NCI-H345 (cell line): Measurements from ENCODE around the gene C1QB.
A peak's percentile ranks its signal among the peaks of the same experiment; 100 is the strongest.
"Not testable (repeated sequence)": the region's sequence is repeated elsewhere in the genome, so short reads cannot be mapped to it uniquely, and the experiment has no call there.

Experiments
- DNase-seq: peaks from one replicate; lab custom pipeline; 2025; lab: John Stamatoyannopoulos, UW

C1QB gene

GRCh38 chr1:22662986-22663408 lies 10.0 kb downstream of the C1QB start:
- no peak for DNase-seq

- DNase-seq: peak; percentile 16
Observed at GRCh38 chr1:22665752-22666151, 12.7 kb downstream of the C1QB start.

DNA sequence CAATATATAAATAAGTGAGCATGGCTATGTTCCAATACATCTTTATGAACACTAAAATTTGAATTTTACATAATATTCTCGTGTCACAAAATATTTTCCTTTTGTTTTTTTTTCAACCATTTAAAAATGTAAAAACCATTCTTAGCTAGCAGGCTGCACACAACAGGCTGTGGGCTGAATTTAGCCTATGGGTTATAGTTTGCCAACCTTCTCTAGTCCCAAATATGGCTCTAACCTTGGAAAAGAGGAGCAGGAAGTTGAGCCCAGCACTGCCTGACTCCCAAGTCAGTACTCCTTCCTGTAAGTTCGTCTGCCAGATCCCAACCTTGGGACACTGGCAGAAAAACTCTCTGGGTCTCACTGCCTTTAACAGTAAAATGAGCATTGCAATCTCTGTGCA lies 13.4 kb downstream of the C1QB start:
- DNase-seq: no peak

- DNase-seq: not testable (repeated sequence)
Observed at GRCh38 chr1:22668840-22669239, 15.8 kb downstream of the C1QB start.

GRCh38 chr1:22670352-22670975 lies 17.4 kb downstream of the C1QB start:
- no peak for DNase-seq

- no peak for DNase-seq
Observed at GRCh38 chr1:22671999-22672398, 19.0 kb downstream of the C1QB start.

DNA sequence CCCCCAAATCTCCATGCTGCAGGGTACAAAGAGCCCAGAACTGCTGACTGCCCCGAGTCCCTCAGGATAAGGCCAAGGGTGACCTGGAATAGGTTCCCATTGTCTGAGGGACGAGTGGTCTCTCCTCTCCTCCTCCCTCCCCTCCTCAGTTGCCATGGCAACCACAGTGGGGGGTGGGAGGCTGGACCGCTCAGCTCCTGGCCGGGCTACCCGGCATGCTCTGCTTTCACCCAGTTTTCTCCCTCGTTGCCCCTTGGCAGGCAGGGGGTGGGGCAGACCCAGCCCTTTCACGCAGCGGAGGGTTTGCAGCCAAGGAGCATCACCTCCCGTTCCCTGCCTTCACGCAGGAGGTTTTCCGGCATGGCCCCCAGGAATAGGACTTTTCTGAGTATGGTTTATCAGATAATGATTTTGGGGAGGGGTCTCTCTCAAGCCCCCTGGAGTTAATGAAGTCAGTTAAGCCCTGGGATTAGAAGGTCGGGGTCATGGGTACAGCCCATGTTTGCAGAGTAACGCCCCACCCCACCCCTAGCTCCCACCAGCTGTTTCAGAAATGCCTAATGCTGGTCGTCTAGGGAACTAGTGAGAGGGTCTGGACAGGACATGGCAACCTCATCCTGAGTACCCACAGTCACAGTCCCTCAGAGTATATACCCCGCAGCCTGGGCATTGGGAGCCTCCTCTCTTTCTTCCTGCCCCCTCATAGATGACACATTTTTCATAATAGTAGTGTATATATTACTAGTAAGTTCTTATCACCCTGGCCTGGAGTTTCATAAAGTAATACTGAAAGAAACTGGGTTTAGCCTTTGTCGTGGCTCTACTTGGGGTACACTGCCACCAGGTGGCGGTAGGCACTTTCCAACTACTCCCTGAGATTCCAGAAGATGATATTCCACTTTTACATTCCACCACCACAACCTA lies 20.7 kb downstream of the C1QB start:
- DNase-seq: peak; percentile 30

GRCh38 chr1:22674410-22674749 lies 21.3 kb downstream of the C1QB start:
- no peak for DNase-seq

DNA sequence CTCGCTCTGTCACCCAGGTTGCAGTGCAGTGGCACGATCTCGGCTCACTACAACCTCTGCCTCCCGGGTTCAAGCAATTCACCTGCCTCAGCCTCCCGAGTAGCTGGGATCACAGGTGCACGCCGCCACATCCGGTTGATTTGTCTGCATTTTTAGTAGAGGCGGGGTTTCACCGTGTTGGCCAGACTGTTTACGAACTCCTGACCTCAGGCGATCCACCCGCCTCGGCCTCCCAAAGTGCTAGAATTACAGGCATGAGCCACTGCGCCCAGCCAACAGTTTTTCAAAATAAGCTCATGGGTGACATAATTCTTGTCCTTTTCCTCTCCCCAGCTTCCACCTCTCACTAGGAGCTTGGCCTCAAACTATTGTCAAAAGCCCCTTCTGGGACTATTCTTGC lies 23.1 kb downstream of the C1QB start:
- DNase-seq: not testable (repeated sequence)

DNA sequence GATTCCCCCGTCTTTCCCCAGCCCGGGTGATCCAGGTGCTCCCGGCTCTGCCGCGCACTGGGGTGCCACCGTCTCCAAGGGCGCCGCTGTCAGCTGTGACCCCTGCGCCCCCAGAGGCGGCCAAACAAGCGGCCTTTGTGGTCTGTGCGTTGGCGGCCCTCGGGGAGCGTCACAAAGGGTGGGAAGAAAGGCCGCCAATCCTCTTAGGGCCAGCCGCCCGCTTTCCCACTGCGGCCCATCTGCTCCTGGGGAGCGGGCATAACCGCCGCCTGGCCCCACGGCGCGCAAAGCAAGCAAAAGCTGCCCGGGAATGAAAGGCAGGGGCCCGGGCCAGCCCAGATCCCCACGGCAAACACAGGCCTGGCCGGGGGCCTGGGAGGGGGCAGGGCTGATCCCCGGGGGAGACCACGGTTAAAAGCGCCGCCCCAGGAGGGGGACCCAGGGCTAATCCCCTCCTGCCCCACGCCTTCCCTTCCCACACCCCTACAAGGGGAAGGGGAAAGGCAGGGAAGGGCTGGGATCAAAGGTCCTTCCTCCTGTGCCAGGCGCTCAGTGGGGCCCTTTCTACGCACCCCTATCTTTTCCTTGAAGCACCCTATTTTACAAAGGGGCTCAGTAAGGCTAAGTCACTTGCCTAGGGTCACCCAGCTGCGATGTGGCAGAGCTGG lies 24.0 kb downstream of the C1QB start:
- no peak for DNase-seq

DNA sequence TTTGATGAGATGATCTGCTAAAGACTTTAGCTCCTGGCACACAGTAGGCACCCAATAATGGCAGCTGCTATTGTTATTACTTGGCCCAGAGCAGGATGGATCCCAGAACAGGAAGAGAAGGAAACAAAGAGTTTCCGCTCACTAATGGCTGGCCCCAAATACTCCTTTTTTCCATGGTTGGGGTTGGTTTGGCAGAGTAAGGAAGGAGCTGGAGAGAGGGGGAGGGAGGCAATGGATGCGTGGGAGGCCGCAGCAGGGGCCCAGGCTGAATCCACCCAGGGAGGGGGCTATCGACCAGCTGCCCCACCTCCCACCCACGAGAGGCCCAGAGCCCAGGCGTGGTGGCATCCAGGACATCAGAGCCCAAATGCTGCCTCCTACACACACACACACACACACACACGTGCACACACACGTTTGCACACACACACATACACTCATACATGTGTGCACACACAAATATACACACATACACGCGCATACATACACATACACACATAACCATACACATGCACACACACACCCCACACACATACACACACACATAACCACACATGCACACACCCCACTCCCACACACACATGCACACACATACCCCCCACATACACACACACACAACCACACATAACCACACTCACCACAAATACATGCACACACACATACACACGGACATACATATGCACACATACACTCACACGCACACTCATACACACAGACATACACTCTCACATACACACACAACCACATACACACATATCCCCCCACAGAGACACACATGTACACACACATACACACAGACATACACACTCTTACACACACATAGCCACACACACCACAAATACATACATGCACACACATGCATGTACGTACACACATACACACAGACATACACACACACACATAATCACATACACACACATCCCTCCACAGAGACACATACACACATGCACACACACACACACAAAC lies 25.2 kb downstream of the C1QB start:
- DNase-seq: no peak

DNA sequence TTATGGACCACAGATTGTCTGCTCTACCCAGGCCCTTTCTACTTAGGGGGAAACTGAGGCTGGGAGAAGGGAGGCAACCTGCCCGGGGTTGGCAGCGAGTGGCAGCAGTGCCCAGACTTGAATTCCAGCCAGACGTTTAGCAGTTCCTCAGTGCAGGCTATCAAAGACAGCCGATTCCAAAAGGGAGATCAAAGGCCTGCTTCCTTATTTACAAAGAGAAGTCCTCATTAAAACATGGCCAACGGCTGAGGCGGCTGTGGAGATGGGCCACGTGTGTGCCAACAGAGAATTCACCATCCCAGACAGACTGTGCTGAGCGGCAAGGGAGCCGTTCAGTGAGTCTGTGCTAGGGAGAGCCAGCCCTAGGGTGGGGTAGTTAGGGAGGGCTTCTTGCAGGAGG lies 27.7 kb downstream of the C1QB start:
- no peak for DNase-seq

GRCh38 chr1:22681556-22682276 lies 28.7 kb downstream of the C1QB start:
- DNase-seq: no peak

DNA sequence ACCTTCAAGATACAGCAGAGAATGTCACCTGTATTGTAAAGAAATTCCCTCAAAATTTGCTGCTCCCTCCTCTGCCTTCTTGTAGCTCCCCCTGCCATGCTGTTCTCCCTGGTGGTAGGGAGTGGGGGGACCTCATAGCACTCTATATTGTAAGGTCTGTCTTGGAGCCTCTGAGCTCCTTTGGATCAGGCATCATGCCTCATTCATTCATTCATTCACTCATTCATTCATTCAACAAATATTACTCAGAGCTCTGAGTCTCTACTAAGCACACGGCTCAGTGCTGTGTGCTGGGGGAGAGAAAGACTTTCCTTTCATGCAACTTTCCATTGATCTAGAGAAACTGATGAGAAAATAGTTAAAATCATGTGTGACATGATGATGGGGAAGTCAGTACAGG lies 30.5 kb downstream of the C1QB start:
- DNase-seq: no peak

GRCh38 chr1:22685591-22686059 lies 32.6 kb downstream of the C1QB start:
- no peak for DNase-seq

DNA sequence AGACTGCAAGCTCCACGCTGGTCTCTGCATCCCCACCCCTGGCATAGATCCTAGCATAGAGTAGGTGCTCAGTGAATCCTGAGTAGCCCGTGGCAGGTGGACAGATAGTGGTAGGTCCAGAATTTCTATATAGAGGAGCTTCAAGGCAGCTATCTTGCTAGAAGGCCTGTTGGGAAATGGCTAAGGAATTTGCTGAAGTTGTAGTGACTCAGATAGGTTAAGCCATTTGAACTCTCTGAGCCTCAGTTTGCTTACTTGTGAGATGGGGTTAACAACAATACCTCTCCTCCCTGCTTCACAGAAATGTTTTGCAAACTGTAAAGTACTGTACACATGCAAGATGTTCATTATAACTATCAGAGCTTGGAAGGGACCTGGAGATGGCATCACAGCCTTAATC lies 34.2 kb downstream of the C1QB start:
- no peak for DNase-seq

- no peak for DNase-seq
Observed at GRCh38 chr1:22688466-22688865, 35.4 kb downstream of the C1QB start.

- DNase-seq: peak; percentile 84
Observed at GRCh38 chr1:22689505-22689904, 36.5 kb downstream of the C1QB start.

GRCh38 chr1:22691031-22691753 lies 38.2 kb downstream of the C1QB start:
- DNase-seq: no peak

DNA sequence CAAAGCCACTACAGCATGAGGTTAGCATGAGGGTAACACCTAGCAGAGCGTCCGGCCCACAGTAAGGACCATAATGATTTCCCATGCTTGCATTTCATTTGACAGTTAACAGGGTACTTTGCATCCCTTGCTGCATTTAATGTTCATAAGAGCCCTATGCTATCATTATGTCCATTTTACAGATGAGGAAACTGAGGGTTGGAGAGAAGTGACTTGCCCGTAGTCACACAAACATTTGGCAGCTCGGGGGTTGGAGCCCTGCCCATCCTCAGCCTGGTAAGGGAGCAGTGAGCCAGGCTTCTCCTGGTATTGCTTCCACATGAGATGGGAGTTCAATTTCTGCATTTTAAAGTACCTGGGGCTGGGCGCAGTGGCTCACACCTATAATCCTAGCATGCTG lies 41.1 kb downstream of the C1QB start:
- no peak for DNase-seq
